Panc1 (cell line): Measurements from ENCODE around the gene TRDMT1. TPM values are rescaled to one million over a fixed set of nuclear protein-coding genes. Genes with fewer than 3 reads are reported as not detected.

Source experiments
- ATAC-seq: fragments of 200-7000 bp; cut with Tn5 transposase; 2 replicates; pipeline ENCODE4 v1.9.1; 2020; ENCODE audit warnings: mild to moderate bottlenecking, moderate library complexity
- BruUV-seq: library from RNA; stranded (reverse); fragments of 400-500 nt; replicated peaks from 2 replicates; lab custom pipeline; 2021; lab: Mats Ljungman, UMichigan
- CTCF ChIA-PET: fragments of 300-600 bp; sonication (Branson Sonifier 250); formaldehyde crosslinking; loops from one replicate; lab custom pipeline; 2022; ENCODE audit warnings: antibody characterized with exemption; lab: Charles Lee
- POLR2A ChIA-PET: fragments of 300-600 bp; sonication (Branson Sonifier 250); formaldehyde crosslinking; loops from one replicate; lab custom pipeline; 2022; ENCODE audit warnings: antibody characterized with exemption; lab: Charles Lee
- DNase-seq: peaks from one replicate; pipeline ENCODE4 v3.0.0-alpha.2; 2010; ENCODE audit warnings: low read depth, low spot score
- H3K27ac ChIP-seq: 2 replicates; pipeline ENCODE4 v1.5.1; 2011; ENCODE audit warnings: mild to moderate bottlenecking, low read length, inconsistent platforms
- H3K27me3 ChIP-seq: fragments of 200-500 bp; sonication (Bioruptor generic); 2 replicates; pipeline ENCODE4 v1.6.0; 2014; ENCODE audit warnings: low read length, inconsistent platforms; ENCODE audit not compliant: control insufficient read depth, insufficient read depth
- H3K36me3 ChIP-seq: fragments of 200-500 bp; sonication (Bioruptor generic); 2 replicates; pipeline ENCODE4 v1.5.1; 2014; ENCODE audit warnings: inconsistent platforms, mild to moderate bottlenecking, low read length, moderate library complexity; ENCODE audit not compliant: control insufficient read depth, insufficient read depth
- H3K4me1 ChIP-seq: 2 replicates; pipeline ENCODE4 v1.5.1; 2011; ENCODE audit warnings: inconsistent platforms, mild to moderate bottlenecking, low read length, moderate library complexity; ENCODE audit not compliant: control insufficient read depth, insufficient read depth
- H3K4me3 ChIP-seq, 2 experiments: 2 replicates each; pipeline ENCODE4 v1.5.1; 2011 to 2012; ENCODE audit warnings: low read depth in 2 of 2, low read length in 2 of 2, mild to moderate bottlenecking in 2 of 2, inconsistent platforms in 1 of 2, moderate library complexity in 1 of 2
- H3K9me3 ChIP-seq: fragments of 200-500 bp; sonication (Bioruptor generic); 2 replicates; pipeline ENCODE4 v1.5.1; 2014; ENCODE audit warnings: low read depth, mild to moderate bottlenecking, inconsistent platforms, low read length, moderate library complexity; ENCODE audit not compliant: control insufficient read depth, insufficient read depth
- CTCF ChIP-seq: fragments of 450-650 bp; IDR thresholded peaks from 2 replicates; pipeline ENCODE4 v1.5.1; 2017; ENCODE audit warnings: mild to moderate bottlenecking
- POLR2AphosphoS5 ChIP-seq: IDR thresholded peaks from 2 replicates; pipeline ENCODE4 v1.6.1; 2012; ENCODE audit warnings: mild to moderate bottlenecking, low read depth, low read length, moderate library complexity
- REST ChIP-seq, 2 experiments: IDR thresholded peaks; 2 replicates each; pipeline ENCODE4 v1.6.1; 2011 to 2012; ENCODE audit warnings: low read depth in 2 of 2, control low read depth in 1 of 2, low read length in 1 of 2, mild to moderate bottlenecking in 1 of 2, moderate library complexity in 1 of 2; ENCODE audit not compliant: insufficient read depth in 1 of 2
- SIN3A ChIP-seq: IDR thresholded peaks from 2 replicates; pipeline ENCODE4 v1.6.1; 2012; ENCODE audit warnings: low read depth, mild to moderate bottlenecking, low read length, moderate library complexity, borderline replicate concordance; ENCODE audit not compliant: insufficient read depth
- TCF7L2 ChIP-seq: IDR thresholded peaks from 2 replicates; pipeline ENCODE4 v1.6.1; 2011; ENCODE audit warnings: mild to moderate bottlenecking, low read depth, low read length, inconsistent platforms
- in situ Hi-C: cut with HindIII; loops from 2 replicates; pipeline ENCODE4 v1.10.0; 2016; ENCODE audit warnings: low sequenced_read_pairs, low pct_unique_long_range_greater_than_20kb
- intact Hi-C: fragments of 100-400 bp; cut with micrococcal nuclease; formaldehyde crosslinking; loops from one replicate; pipeline ENCODE4 v1.10.0; 2022; ENCODE audit not compliant: unreplicated experiment
- total RNA-seq: library from RNA; stranded (reverse); gene quantifications from one replicate; pipeline ENCODE4 v1.2.1, GENCODE V29; 2021; ENCODE audit not compliant: unreplicated experiment

Gene TRDMT1
- total RNA-seq, 1 experiment from 2014 or later, result 7.6 TPM

GRCh38 chr10:17241611-17242333 lies 40.3 kb upstream of the TRDMT1 start:
- no peak overlapping the region for H3K27ac ChIP-seq
- intact Hi-C loops, result no loop called here
- no TSS peak for BruUV-seq
- TF ChIP-seq REST (IDR thresholded peaks at IDR 0.05; ENCODE audit: insufficient read depth in 1 of 2, low read depth in 2 of 2, low read length in 1 of 2) (no peak), CTCF (no peak), POLR2AphosphoS5 (no peak), SIN3A (no peak), TCF7L2 (no peak)
- ChIA-PET POLR2A (interaction anchor here (0.7 kb wide), 1 partner anchor 166 kb away, joined by 4 read pairs; no protein-coding TSS in a partner anchor), CTCF (no interaction called here)
- ATAC-seq, result no peak
- in situ Hi-C loops, result no loop called here
- no peaks in the 10 kb centered on the region for H3K27me3 ChIP-seq
- H3K36me3 ChIP-seq, result peaks cover 10% of the 10 kb centered on the region
- DNase-seq, result no peak
- no peaks in the 10 kb centered on the region; the same call in 1 of the 2 replicates for H3K9me3 ChIP-seq
- H3K4me1 ChIP-seq, result peaks cover 14% of the 10 kb centered on the region
- no peak overlapping the region for H3K4me3 ChIP-seq

GRCh38 chr10:17240616-17241015 lies 39.1 kb upstream of the TRDMT1 start:
- BruUV-seq, result no TSS peak
- in situ Hi-C loops, result no loop called here

More at GRCh38 chr10:17240616-17241015, 39.1 kb upstream of the TRDMT1 start:
- Histone ChIP-seq H3K27me3 (no peaks in the 10 kb centered on the region), H3K36me3 (peaks cover 20% of the 10 kb centered on the region), H3K9me3 (no peaks in the 10 kb centered on the region), H3K27ac (no peak overlapping the region), H3K4me3 (no peak overlapping the region), H3K4me1 (peaks cover 26% of the 10 kb centered on the region)
- DNase-seq (no peak), ATAC-seq (no peak)
- intact Hi-C loops, result no loop called here
- ChIA-PET CTCF (no interaction called here), POLR2A (no interaction called here)
- TF ChIP-seq POLR2AphosphoS5 (no peak), REST (IDR thresholded peaks at IDR 0.05; ENCODE audit: insufficient read depth in 1 of 2, low read depth in 2 of 2, low read length in 1 of 2) (no peak)
